GM12878 (cell line): ENCODE measurements around the gene CUEDC1.

Experiments used
- EGR1 ChIP-seq, 2 experiments: IDR thresholded peaks; 1 replicate in 1 of 2; 2 replicates in 1 of 2; pipeline ENCODE4 v1.6.1; 2011 to 2012; ENCODE audit warnings: low read depth in 2 of 2, low read length in 2 of 2, borderline replicate concordance in 1 of 2, mild to moderate bottlenecking in 1 of 2, moderate library complexity in 1 of 2
- POLR2AphosphoS5 ChIP-seq: IDR thresholded peaks from 2 replicates; pipeline ENCODE4 v1.6.1; 2011; ENCODE audit warnings: mild to moderate bottlenecking, low read length, inconsistent platforms
- RAD21 ChIP-seq: IDR thresholded peaks from 2 replicates; pipeline ENCODE4 v1.6.1; 2011; ENCODE audit warnings: mild to moderate bottlenecking, low read depth, low read length, moderate library complexity; ENCODE audit not compliant: insufficient read depth
- SREBF2 ChIP-seq: IDR thresholded peaks from 2 replicates; pipeline ENCODE4 v1.6.1; 2012; ENCODE audit warnings: mild to moderate bottlenecking, low read length
- SUZ12 ChIP-seq: fragments of 200-600 bp; sonication (generic); IDR thresholded peaks from one replicate; pipeline ENCODE4 v1.6.1; 2018; ENCODE audit warnings: antibody characterized with exemption, mild to moderate bottlenecking; ENCODE audit not compliant: unreplicated experiment
- TAF1 ChIP-seq: IDR thresholded peaks from 2 replicates; pipeline ENCODE4 v1.6.1; 2011; ENCODE audit warnings: mild to moderate bottlenecking, low read depth, low read length, borderline replicate concordance
- YBX1 ChIP-seq: fragments of 450-650 bp; IDR thresholded peaks from 2 replicates; pipeline ENCODE4 v1.6.1; 2016; ENCODE audit warnings: antibody characterized with exemption
- TF ChIP-seq, protein P1 (sequence below), 3 experiments: IDR thresholded peaks in 2 of 3; conservative IDR thresholded peaks in 1 of 3; 2 replicates each; pipeline ENCODE4 v1.5.1; 2011; ENCODE audit warnings: low read depth in 3 of 3, low read length in 3 of 3, mild to moderate bottlenecking in 3 of 3, control low read depth in 2 of 3, moderate library complexity in 2 of 3, inconsistent platforms in 1 of 3, mixed read lengths in 1 of 3; ENCODE audit not compliant: control insufficient read depth in 2 of 3, insufficient read depth in 1 of 3; ENCODE audit errors: extremely low read depth in 1 of 3

DNA sequence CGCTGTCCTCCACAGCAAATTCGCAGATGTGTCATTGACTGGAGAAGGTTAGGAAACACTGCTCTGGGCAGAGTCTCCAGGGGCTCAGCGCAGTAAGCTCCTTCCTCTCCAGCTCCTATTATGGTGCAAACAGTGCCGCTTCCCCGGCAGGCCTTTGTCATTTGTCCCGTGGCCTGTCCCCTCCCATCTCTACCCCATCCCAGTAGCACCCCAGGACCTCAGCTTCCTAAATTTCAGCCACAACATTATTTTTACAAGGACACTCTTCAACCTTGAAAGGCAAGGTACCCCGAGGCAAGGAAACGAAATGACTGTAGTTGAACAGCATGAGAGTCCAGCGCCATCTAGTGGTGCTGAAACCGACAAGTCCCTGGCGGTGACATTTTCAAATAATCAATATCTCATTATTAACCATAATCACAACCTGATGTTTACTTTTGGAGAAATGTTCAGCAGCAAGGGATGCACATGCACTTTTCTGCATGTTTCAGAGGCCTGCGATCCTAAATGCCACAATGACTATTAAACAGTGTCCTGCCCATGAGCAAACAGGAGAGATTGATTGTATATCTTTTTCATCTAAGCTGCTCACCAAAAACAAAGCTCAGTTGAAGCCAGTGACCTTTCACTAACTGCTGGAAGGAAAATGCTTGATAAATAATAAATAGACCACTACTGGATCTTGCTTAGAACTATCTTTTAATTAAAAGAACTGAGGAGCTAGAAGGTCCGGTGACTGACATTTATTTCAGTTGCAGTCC is 121.9 kb downstream of the CUEDC1 start:
- no peak for TF ChIP-seq EGR1 (IDR thresholded peaks at IDR 0.05; ENCODE audit: borderline replicate concordance in 1 of 2, low read depth in 2 of 2, low read length in 2 of 2)
- no peak for TF ChIP-seq SREBF2
- peak; percentile 74 for TF ChIP-seq RAD21
- TF ChIP-seq POLR2AphosphoS5 = no peak
- no peak for TF ChIP-seq YBX1
- no peak for TF ChIP-seq SUZ12
- TF ChIP-seq, protein P1, sequence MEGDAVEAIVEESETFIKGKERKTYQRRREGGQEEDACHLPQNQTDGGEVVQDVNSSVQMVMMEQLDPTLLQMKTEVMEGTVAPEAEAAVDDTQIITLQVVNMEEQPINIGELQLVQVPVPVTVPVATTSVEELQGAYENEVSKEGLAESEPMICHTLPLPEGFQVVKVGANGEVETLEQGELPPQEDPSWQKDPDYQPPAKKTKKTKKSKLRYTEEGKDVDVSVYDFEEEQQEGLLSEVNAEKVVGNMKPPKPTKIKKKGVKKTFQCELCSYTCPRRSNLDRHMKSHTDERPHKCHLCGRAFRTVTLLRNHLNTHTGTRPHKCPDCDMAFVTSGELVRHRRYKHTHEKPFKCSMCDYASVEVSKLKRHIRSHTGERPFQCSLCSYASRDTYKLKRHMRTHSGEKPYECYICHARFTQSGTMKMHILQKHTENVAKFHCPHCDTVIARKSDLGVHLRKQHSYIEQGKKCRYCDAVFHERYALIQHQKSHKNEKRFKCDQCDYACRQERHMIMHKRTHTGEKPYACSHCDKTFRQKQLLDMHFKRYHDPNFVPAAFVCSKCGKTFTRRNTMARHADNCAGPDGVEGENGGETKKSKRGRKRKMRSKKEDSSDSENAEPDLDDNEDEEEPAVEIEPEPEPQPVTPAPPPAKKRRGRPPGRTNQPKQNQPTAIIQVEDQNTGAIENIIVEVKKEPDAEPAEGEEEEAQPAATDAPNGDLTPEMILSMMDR (IDR thresholded peaks at IDR 0.05 in 2 of 3, conservative IDR thresholded peaks at IDR 0.05 in 1 of 3; ENCODE audit: control insufficient read depth in 2 of 3, extremely low read depth in 1 of 3, insufficient read depth in 1 of 3, low read depth in 3 of 3, low read length in 3 of 3) = peak; percentile 87 to 94 (median 92)
- no peak for TF ChIP-seq TAF1
